OCI-LY3 (cell line): Measurements from ENCODE around the gene ADSS1.

ENCODE experiments used
- CTCF ChIP-seq: fragments of 200-600, 300-600 bp; sonication (generic); IDR thresholded peaks from 2 replicates; pipeline ENCODE4 v1.5.1; 2014; ENCODE audit warnings: antibody characterized with exemption, low read length, low read depth
- EZH2phosphoT487 ChIP-seq: fragments of 200-600 bp; shearing (Covaris generic); IDR thresholded peaks from 2 replicates; pipeline ENCODE4 v1.6.1; 2018; ENCODE audit warnings: antibody characterized with exemption, mixed run types, low read depth

- TF ChIP-seq CTCF (no peak), EZH2phosphoT487 (no peak)
Observed at GRCh38 chr14:104792101-104792884, 68.3 kb downstream of the ADSS1 start.
